Ishikawa (cell line): Measurements from ENCODE around the gene TBC1D5.

ENCODE experiments used
- CREB1 ChIP-seq: IDR thresholded peaks from 2 replicates; pipeline ENCODE4 v1.6.1; 2012; ENCODE audit warnings: low read depth
- EP300 ChIP-seq: IDR thresholded peaks from 2 replicates; pipeline ENCODE4 v1.6.1; 2012; ENCODE audit warnings: borderline replicate concordance
- FOXM1 ChIP-seq: IDR thresholded peaks from 2 replicates; pipeline ENCODE4 v1.6.1; 2012; ENCODE audit warnings: low read depth, borderline replicate concordance
- MAX ChIP-seq: IDR thresholded peaks from 2 replicates; pipeline ENCODE4 v1.6.1; 2012
- NFIC ChIP-seq: IDR thresholded peaks from 2 replicates; pipeline ENCODE4 v1.6.1; 2012
- RAD21 ChIP-seq: IDR thresholded peaks from 2 replicates; pipeline ENCODE4 v1.6.1; 2012; ENCODE audit warnings: low read depth
- REST ChIP-seq: IDR thresholded peaks from 2 replicates; pipeline ENCODE4 v1.6.1; 2012; ENCODE audit warnings: low read depth, mild to moderate bottlenecking
- TAF1 ChIP-seq: IDR thresholded peaks from 2 replicates; pipeline ENCODE4 v1.6.1; 2012; ENCODE audit warnings: low read depth, mild to moderate bottlenecking
- USF1 ChIP-seq: IDR thresholded peaks from 2 replicates; pipeline ENCODE4 v1.6.1; 2012
- YY1 ChIP-seq: IDR thresholded peaks from 2 replicates; pipeline ENCODE4 v1.6.1; 2012; ENCODE audit warnings: low read depth

- TF ChIP-seq CREB1 (no peak), EP300 (no peak), RAD21 (no peak), REST (no peak), TAF1 (no peak), MAX (no peak), USF1 (no peak), YY1 (no peak), FOXM1 (no peak), NFIC (no peak)
Measured at GRCh38 chr3:17110660-17111396, 631.6 kb downstream of the TBC1D5 start.
